ENCODE measurements around the gene NSMCE3.

Gene NSMCE3

DNA sequence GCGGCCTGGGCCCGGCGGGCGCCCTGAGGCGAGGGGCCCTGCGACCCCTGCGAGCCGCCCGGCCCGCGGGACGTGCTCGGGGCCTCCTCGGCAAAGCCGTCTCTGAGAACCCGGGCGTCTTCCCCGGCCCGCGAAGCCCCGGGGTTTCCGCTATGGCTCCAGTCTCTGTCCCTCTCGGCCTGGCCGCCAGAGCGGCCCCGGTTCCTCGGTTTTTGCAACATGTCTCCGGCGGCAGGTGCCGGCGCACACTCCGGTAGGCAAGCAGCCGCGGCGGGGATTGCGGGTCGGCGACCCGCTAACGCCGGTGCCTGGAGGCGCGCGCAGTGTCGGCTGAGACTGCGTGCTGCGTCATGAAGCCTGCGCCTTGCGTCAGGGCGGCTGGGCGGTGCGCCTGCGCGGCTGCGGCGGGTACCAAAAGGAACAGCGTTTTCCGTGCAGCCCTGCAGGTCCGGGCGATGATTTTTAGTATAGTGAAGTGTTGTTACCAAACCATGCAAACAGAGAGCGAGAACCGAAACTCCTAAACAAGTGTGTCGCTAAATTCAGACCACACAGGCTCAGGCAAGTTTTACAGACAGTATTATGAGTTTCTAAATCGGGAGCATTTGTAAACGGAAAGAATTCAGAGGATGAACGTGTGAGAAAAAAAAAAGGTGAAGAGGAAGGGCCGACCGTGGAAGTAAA, at the start of gene NSMCE3:
NSMCE3 (minus strand) TSS at position 338 of the 684 bp plus-strand sequence; CDS start at position 221, 117 bp downstream.
- peak; percentile 95 for DNase-seq (ENCODE audit: low spot score)

DNA sequence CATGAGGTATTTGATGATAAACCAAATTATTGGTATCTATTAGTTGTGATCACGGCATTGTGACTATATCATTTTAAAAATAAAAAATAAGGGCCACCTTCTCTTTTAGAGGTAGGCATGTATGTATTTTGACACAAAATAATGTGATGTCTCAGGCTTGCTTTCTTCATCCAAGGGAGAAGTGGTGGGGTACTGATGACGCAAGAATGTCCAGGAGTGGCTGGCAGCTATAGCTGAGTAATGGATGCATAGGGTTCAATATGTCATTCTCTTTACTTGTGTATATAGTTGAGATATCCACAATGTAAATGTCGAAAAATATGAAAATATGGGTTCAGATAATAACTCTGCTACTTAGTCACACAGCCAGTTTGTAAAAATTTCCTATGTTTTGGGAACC, 46.8 kb upstream of the NSMCE3 start:
- no peak for DNase-seq (ENCODE audit: low spot score)

DNA sequence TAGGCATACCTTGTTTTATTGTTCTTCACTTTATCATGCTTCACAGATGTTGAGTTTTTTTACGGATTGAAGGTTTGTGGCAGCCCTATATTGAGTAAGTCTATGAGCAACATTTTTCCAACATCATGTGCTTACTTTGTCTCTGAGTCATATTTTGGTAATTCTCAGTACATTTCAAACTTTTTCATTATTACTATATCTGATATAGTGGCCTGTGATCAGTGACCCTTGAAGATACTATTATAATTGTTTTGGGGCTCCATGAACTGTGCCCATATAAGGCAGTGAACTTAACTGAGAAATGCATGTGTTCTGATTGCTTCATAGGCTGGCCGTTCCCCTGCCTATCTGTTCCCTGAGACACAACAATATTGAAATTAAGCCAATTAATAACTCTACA, 42.8 kb upstream of the NSMCE3 start:
- DNase-seq (ENCODE audit: low spot score), result no peak

DNA sequence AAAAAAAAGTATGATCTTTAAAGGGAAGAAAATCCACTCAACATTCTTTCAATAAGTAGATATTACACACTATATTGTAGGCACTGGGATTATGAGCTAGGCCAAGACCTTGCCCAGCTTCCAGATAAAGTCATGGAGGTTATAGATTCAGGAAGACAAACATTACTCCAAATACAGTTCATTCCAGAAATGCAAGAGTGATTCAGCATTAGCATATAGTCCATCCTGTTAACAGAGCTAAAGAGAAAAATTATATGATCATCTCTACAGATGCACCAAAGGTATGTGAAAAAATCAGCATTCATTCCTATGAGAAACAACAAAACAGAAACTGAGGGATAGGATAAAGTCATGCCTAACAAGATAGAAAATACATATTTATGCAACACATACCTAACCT, 42.1 kb upstream of the NSMCE3 start:
- DNase-seq (ENCODE audit: low spot score), result no peak

DNA sequence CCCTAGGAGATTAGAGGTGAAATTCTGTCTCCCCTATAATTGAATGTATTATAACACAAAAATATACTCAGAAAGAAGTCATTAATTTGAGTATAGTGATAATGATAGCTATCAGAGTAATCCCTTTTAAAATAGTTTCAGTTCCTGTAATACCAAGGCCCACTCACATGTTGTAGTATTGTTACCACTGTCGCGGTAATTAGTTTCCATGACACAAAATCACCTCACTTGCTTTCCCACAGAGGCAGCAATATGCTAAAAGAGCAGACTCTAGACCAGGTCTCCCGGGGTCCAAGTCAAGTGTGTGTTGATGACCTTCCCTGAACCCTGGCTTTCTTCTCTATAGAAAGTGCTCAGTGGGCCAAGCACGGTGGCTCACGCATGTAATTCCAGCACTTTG, 39.5 kb upstream of the NSMCE3 start:
- DNase-seq (ENCODE audit: low spot score), result peak; percentile 20

DNA sequence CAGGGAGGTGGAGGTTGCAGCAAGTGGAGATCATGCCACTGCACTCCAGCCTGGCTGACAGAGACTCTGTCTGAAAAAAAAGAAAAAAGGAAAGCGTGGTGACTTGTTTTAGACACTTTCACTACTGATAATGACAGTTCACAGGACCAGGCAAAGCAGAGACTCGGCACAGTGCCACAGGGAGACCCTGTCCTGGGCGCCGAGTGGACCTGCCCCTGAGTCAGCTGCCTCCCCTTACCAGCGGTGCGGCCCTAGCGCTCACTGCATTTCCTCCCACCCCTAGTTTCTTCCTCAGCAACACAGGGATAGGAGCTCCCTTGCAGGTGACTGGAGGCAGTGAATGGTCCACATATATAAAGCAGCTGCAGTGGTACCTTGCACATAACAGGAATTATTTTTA, 38.7 kb upstream of the NSMCE3 start:
- no peak for DNase-seq (ENCODE audit: low spot score)

DNA sequence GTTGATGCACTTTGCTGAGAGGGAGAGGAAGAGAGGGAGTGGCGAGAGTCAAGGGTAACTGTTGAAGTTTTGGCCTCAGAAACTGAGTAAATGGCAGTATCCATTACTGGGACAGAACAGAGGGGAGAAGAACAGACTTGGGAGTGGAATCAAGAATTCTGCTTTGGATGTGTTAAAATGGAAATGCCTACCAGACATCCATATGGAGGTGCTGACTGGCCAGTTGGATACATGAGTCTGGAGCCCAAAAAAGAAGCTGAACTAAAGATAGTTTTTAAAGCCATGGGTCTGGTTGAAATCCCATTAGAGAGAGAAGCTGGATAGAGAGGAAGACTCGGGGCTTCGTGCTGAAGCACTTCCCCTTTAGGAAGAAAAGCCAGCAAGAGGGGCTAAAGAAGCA, 35.9 kb upstream of the NSMCE3 start:
- DNase-seq (ENCODE audit: low spot score), result no peak

DNA sequence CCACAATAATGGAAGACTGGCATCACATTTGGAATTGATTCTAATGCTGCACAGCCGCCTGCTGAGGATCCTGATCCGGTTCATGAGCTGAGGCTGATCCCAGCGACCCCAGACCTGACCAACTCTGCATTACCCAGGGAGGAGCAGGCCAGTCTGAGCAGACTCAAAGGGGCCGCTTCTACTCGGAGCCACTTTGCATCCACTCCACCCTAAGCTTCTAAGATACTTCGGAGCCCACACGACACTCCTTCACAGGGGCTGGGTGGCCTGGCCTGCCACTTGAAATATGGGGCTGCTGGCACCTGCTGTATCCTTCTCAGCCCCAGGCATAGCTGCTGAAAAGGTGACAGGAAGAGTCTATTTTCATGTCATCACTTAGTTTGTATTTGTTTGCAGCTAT, 33.2 kb upstream of the NSMCE3 start:
- DNase-seq (ENCODE audit: low spot score), result no peak

DNA sequence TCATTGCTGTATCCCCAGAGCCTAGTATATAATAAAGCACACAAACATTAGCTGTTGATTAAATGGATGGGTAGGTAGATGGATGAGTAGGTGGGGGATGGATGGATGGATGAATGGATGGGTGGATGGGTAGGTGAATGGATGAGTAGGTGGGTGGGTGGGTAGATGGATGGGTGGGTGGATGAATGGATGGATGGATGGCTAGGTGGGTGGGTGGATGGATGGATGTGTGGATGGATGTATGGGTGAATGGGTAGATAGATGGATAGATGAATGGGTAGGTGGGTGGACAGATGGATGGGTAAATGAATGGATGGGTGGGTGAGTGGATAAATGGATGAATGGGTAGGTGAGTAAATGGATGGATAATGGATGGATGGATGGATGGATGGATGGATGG, 30.2 kb upstream of the NSMCE3 start:
- DNase-seq (ENCODE audit: low spot score), result no peak

DNA sequence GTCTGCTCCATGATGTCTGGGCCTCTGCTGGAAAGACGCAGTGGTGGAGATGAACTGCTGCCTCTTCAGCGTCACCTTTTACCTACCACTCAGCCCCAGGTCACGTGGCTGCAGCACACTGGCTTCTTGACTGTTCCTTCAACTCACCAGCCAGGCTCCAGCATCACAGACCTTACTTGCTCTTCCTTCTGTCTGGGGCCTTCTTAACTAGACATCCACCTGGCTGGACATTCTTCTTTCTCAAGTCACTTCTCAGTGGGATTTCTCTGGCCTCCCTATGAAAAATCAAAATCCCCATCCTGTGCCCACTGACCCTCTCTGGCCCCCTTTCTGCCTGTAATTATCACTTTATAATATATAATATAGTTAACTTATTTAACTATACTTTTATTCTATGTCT, 29.7 kb upstream of the NSMCE3 start:
- DNase-seq (ENCODE audit: low spot score), result no peak

DNA sequence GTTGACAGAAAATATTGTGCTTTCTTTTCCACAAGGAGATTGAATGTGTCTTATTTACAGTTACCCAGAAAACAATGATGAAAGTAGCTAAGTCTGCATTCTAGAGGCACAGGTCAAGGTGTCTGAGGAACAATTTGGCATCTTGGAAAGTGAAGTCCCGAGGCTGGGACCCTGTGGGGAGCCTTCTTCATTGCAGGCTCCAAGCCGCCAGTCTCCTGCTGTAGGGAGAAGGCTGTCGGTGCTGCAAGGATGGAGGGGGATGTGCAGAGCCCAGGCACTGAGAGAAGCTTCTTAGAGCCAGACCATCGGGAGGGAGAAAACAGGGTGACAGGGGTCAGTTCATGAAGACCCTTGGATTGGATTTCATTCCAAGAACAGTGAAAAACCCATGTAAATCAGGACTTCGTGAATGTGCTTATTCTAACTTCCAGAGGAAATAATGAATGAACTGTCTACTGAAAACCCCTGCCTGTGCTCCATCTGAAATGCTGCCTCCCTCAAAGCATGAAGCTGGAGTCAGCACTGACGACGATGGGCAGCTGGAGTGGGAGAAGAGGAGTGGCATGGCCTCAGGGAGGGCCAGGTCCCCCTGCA, 25.2 kb upstream of the NSMCE3 start:
- no peak for DNase-seq (ENCODE audit: low spot score)

DNA sequence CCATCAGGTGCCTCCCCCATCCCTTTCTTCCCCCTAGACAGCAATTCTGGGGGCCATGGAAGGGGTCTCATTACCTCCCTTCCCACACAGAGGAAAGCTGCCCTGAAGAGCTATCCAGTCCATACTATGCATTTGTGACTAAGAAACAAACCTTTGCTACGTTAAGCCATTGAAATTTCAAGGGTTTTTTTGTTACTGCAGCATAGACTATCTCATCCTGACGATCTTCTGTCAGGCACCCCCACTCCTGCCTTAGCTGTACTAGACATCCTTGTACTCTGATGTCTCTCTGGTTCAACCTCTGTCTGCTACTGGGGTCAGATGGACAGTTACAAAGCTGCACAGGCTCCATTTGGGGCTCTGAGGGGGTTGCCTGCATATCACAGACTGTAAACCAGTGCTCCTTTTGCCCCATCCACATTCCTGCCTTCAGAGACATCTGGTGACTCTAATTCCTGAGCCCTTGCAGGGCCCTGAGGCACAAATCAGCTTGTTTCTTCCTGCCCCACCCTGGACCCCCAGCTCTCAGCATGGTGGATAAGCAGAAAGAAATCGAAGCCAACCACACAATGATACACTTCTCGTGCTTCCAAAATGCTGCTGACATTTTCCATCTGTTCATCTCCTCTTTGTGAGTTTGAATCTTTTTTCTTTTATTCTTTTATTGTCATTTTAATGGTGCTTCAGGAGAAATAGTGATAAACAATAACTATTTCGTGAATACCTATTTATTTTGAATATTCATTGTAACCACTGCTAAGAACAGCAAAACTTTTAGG, 21.6 kb upstream of the NSMCE3 start:
- no peak for DNase-seq (ENCODE audit: low spot score)

DNA sequence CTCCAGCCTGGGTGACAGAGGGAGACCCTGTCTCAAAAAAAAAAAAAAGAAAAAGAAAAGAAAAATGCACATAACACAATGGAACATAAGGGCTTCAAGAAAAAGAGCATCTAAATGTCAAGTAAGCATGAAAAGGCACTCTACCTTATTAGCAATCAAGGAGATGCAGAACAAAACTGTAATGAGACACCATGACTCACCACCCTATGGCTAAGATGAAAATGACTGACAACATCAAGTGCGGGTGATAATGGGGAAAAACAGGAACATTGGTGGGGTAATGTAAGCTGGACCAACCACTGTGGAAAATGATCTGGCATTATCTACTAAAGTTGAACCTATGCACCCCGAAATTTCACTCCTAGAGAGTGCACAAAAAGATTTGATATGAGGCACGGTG, 19.6 kb upstream of the NSMCE3 start:
- DNase-seq (ENCODE audit: low spot score), result no peak

DNA sequence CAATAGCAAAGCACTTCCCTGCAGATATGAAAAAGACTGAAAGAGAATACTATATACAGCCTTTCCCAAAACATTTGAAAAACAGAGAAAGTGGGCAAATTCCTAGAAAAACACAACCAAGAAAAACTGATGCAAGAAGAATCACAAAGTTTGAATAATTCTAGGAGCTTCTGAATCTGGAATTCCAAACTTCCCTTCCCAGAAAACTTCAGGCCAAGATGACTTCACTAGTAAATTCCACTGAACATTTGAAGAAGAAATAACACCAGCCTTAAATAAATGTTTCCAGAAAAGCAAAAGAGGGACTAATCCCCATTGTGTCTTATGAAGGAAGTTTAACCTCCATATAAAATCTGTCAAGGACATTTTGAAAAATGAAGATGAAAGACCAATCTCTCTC, 15.8 kb upstream of the NSMCE3 start:
- DNase-seq (ENCODE audit: low spot score), result no peak

DNA sequence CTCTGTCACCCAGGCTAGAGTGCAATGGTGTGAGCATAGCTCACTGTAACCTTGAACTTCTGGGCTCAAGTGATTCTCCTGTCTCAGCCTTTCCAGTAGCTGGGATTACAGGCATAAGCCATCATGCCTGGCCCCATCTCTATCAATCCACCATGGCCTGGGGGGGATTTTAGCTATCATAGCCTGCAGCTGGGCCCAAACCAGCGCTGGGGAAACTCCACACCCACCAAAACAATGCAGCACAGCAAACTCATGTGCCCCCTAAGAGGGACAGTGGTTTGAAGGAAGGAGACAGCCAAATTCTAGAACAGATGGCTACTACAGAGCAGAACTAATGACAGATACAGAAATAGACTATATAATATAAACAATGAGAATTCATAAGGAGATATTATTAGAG, 13.8 kb upstream of the NSMCE3 start:
- no peak for DNase-seq (ENCODE audit: low spot score)

DNA sequence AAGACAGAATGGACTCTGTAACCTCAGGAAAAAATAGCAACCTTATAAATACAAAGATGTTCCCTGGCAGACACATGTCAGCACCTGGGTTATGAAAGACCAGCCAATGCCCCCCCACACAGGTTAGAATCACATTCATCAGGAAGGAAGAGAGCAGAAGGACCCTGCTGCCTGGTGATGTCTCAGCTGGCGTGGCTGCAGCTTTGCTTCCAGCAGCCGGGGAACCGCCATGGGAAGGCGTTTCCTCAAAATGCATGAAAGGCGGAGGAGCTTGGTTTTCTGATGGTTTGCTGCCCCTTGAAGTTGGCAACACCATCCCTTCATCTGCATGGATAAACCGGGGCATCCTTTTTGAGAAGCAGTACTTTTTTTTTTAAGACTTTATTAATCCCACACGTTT, 10.9 kb upstream of the NSMCE3 start:
- no peak for DNase-seq (ENCODE audit: low spot score)

DNA sequence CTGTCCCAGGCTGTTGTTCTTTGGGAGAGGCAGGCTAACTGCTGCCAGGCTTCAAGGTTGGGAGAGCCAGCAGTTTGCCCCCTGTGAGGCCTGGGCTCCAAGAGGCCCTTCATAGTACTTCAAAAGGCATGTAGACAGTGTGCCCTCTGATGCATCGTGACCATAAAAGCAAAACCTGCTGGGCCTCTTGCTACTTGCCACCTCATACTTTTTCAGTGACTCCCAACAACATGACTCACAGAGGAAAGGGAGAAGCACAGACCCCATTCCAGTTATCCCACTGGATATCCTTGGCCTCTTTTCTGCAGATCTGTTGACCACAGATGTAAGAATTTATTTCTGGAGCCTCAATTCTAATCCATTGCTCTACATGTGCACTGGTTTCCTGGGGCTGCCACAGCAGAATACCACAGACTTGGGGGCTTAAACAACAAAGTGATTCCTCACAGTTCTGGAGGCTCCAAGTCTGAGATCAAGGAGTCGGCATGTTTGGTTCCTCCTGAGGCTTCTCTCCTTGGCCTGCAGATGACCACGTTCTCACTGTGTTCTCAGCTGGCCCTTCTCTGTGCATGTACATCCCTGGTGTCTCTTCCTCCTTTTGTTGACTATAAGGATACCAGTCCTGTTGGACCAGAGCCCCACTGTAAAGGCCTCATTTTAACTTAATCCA, 8.9 kb upstream of the NSMCE3 start:
- no peak for DNase-seq (ENCODE audit: low spot score)

DNA sequence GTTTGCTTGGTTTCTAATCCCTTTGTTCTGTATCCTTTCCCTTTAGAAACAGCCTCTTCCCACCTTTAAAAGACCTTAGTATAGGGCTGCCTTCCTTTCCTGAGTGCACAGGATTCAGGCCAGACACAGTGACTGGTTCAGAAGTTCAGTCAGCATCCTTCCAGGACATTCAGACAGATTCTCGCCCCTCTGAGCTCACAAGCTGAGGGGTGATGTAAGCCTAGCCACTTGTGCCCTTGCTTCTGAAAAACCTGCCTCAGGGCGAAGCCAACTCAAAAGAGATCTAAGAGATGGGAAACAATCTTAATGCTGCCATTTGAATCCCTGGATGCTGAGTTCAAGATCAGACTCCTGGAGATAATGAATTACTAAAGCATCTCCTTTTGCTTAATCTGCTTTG, 6.7 kb upstream of the NSMCE3 start:
- DNase-seq (ENCODE audit: low spot score), result no peak

DNA sequence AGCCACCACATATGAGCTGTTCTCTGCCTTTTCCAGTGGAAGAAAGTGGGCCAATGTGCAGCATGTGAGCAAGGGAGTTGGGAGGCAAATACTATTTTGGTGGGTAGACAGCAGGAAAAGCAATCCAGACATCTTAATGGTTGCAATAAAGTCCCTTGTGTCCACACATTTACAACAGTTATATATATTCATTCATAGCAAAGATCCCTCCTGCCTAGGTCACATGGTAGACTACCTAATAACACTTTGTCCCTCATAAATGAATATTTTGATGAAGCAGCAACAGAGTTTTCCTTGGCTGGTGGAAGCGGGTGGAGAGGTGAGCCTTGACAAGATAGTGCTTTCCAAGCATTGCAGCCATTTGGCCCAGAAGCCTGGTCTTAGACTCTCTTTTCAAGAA, 6.2 kb upstream of the NSMCE3 start:
- no peak for DNase-seq (ENCODE audit: low spot score)

DNA sequence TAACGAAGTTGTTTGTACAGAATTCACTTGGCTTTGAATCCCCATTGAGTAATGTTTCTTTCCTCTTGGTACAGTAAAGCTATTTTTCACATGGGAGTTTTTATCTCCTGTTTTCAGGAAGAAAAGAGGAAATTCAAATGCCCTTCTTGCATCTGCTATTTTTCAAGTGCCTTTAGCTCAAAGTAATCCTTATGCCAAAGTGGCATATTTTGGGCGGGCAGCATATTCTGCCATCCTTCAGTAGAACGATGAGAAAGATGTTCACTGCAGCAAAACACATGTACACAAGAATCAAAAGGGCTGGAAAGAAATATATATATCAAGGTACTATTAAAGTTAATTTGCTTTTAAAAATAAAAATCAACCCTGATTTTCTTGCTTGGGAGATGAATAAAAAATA, 5.3 kb upstream of the NSMCE3 start:
- DNase-seq (ENCODE audit: low spot score), result no peak

DNA sequence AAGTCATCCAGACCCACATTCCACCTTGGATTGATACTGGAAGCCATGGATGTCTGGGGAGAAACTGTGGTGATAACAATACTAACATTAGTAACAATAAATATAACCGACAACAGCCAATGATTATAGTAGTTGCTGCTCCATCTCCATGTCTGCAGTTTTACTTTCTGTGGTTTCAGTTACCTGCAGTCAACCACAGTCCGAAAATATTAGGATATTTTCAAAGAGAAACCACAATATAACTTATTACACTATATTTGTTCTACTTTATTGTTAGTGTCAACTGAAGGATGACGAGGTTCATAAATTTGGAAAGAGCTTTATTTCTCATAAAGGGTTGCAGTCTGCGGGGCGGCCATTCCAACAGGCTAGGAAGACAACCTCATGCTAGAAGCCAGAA, 2.6 kb upstream of the NSMCE3 start:
- no peak for DNase-seq (ENCODE audit: low spot score)

DNA sequence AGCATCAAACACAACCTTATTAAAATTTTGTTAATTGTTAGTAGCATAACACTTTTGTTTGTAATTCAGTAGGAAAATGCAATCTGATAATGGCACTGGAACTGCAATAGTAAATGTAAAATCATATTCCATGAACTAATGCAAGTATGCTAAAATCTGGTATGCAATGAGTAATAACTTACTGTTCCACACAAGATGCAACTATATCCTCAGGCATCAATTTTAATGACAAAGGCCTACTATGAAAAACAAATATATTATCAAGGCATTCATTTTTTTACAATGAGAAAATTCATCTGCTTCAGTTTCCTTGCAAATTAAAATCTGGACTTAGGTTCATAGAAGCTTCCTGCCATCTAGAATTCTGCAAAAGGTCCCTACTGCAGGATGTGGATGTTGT, 1.4 kb upstream of the NSMCE3 start:
- DNase-seq (ENCODE audit: low spot score), result no peak
